Measurements from ENCODE around the gene SLC22A14. TPM values are rescaled to one million over a fixed set of nuclear protein-coding genes. Genes with fewer than 3 reads are reported as not detected.
"Not testable (repeated sequence)": the region's sequence is repeated elsewhere in the genome, so short reads cannot be mapped to it uniquely, and the experiment has no call there.

The SLC22A14 gene
- polyA plus RNA-seq (2012; ENCODE audit: missing spikeins), result not detected

DNA sequence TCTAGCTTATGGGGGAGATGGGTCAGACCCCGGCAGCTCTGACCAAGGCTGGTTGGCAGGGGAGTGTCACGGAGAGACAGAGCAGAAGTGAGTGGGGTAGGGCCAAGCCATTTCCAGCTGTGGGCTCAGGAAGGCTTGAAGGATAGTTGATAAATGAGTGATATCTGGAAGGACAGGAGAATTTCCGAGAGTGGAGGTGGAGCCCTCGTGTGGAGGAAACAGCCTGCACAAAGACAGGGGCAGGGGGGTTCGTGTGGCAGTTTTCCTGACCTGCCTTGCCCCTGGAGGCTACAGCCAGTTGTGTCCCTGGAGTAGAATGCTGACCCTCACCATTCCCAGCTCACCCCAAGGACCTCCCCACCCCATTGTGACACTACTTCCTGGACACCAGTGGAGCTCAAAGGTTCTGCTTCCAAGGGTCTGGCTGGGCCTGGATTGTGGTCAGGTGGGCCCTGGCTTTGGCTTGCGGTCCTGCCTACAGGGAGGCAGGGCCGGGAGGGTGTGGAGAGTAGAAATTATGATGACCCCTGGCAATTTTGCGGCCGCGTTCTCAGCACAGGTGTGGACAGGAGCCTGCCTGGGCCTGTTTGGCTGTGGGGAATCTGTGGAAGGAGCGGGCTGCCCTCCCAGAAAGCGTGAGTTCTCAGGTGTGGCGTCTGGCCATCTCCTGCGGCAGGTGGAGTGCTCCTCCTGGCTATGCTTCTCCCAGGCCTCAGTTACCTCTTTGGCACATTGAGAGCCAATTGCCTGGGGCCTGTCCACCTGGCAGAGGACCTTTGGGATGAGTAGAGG, at the start of gene SLC22A14:
Gene SLC22A14, plus strand, starts transcription at position 400 of the 792 bp plus-strand sequence. CDS start 23,733 bp downstream, outside the sequence.
- FAIRE-seq (no peak), DNase-seq (ENCODE audit: insufficient read length) (no peak)
- TF ChIP-seq POLR2AphosphoS5 (IDR thresholded peaks at IDR 0.05; ENCODE audit: low read depth, low read length), result no peak
- no peak for TF ChIP-seq POLR2A (IDR thresholded peaks at IDR 0.05; ENCODE audit: low read depth, low read length)
- TF ChIP-seq TAF1 (IDR thresholded peaks at IDR 0.05; ENCODE audit: borderline replicate concordance, low read depth, low read length), result no peak

DNA sequence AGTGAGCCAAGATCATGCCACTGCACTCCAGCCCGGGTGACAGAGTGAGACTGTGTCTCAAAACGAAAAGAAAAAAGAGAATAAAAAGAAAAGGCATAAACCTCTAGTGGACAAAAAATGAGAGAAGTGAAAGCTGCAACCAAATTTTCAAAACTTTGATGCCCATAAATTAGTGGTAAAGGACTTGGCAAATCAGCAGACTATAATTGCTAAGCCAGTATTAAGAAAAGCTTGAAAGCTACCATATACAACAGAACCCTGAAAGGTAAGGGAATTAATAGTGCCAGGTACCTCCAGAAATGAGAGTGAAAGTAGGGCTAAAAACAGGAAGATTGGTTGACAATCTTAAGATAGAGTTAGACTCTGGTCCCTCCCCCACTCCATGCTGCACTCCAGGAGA, 49.4 kb upstream of the SLC22A14 start:
- TF ChIP-seq POLR2AphosphoS5 (IDR thresholded peaks at IDR 0.05; ENCODE audit: low read depth, low read length) (no peak), POLR2A (IDR thresholded peaks at IDR 0.05; ENCODE audit: low read depth, low read length) (no peak), TAF1 (IDR thresholded peaks at IDR 0.05; ENCODE audit: borderline replicate concordance, low read depth, low read length) (no peak)
- FAIRE-seq, result no peak
- DNase-seq (ENCODE audit: insufficient read length), result no peak

DNA sequence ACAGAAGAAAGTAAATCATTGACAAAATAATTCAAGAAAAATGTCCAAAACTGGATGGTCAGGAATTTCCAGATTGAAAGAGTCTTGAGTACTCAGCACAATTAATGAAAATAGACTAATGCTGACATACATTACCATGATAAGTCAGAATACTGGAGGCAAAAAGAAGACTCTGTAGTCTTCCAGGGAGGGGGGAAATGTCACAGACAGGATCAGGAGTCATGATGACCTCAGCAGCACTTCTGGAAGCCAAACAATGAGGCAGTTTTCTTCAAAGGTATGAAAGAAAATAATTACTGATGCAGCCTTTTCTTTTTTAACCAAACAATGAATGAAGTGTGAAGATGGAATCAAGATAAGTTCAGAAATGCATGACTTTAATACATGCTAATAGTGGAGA, 46.6 kb upstream of the SLC22A14 start:
- no peak for FAIRE-seq
- no peak for DNase-seq (ENCODE audit: insufficient read length)
- TF ChIP-seq POLR2A (IDR thresholded peaks at IDR 0.05; ENCODE audit: low read depth, low read length), result no peak
- TF ChIP-seq POLR2AphosphoS5 (IDR thresholded peaks at IDR 0.05; ENCODE audit: low read depth, low read length), result no peak
- no peak for TF ChIP-seq TAF1 (IDR thresholded peaks at IDR 0.05; ENCODE audit: borderline replicate concordance, low read depth, low read length)

GRCh38 chr3:38238416-38239008, 43.6 kb upstream of the SLC22A14 start:
- DNase-seq (ENCODE audit: insufficient read length) (no peak), FAIRE-seq (no peak)
- no peak for TF ChIP-seq POLR2AphosphoS5 (IDR thresholded peaks at IDR 0.05; ENCODE audit: low read depth, low read length)
- no peak for TF ChIP-seq TAF1 (IDR thresholded peaks at IDR 0.05; ENCODE audit: borderline replicate concordance, low read depth, low read length)
- no peak for TF ChIP-seq POLR2A (IDR thresholded peaks at IDR 0.05; ENCODE audit: low read depth, low read length)

- FAIRE-seq; DNase-seq (ENCODE audit: insufficient read length): not testable (repeated sequence)
Measured at GRCh38 chr3:38242812-38243211, 39.3 kb upstream of the SLC22A14 start.

- DNase-seq (ENCODE audit: insufficient read length) (no peak), FAIRE-seq (no peak)
- TF ChIP-seq TAF1 (IDR thresholded peaks at IDR 0.05; ENCODE audit: borderline replicate concordance, low read depth, low read length), result no peak
- TF ChIP-seq POLR2A (IDR thresholded peaks at IDR 0.05; ENCODE audit: low read depth, low read length), result no peak
- no peak for TF ChIP-seq POLR2AphosphoS5 (IDR thresholded peaks at IDR 0.05; ENCODE audit: low read depth, low read length)
Measured at GRCh38 chr3:38245930-38246329, 36.2 kb upstream of the SLC22A14 start.

DNA sequence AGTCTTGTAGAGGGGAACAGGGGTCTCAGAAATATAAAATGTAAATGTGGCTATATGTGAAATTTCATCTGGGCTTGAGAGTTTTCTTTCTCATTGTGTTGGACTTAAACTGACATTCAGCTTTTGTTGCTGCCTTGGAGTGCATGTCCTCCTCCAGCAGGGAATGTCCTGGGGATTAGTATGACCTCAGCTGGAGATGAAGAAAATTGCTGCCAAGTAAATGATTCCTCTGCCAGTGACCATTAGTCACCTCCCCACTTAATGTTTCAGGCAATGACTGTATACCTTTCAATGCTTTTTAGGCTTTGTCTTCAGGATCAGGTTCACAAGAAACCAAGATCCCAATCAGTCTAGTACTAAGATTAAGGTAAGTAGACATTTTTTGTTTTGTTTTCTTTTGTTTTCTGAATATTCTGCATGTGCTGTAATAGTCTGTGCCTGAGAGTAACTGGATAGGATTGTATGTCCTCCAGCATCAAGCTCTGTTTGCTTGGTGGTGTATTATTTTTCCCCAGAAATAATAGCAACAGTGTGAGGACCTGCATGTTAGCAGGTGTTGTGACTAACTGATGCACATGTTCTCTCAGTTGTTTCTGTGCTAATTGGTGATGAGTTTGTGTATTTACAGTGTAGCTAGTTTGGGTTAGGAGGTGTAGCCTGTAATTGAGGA, 34.6 kb upstream of the SLC22A14 start:
- FAIRE-seq (no peak), DNase-seq (ENCODE audit: insufficient read length) (no peak)
- TF ChIP-seq POLR2AphosphoS5 (IDR thresholded peaks at IDR 0.05; ENCODE audit: low read depth, low read length) (no peak), POLR2A (IDR thresholded peaks at IDR 0.05; ENCODE audit: low read depth, low read length) (no peak), TAF1 (IDR thresholded peaks at IDR 0.05; ENCODE audit: borderline replicate concordance, low read depth, low read length) (no peak)

DNA sequence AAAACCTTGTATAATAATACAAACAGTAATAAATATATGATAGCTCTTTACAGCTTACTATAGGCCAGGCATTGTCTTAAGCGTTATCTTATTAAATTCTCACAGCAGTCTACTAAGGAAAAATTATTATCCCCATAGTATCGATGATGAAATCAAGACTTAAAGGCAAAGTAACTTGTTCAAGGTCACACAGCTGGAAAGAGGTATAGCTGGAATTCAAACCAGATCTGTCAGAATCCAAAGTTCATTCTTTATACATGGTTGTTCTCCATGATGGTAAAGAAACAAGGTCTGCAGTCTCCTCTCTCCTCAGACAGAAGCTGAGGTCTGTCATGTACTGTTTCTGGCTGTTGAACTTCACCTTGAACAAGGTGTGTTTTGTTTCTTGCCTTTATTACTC, 31.9 kb upstream of the SLC22A14 start:
- DNase-seq (ENCODE audit: insufficient read length), result no peak
- no peak for FAIRE-seq
- no peak for TF ChIP-seq TAF1 (IDR thresholded peaks at IDR 0.05; ENCODE audit: borderline replicate concordance, low read depth, low read length)
- no peak for TF ChIP-seq POLR2AphosphoS5 (IDR thresholded peaks at IDR 0.05; ENCODE audit: low read depth, low read length)
- no peak for TF ChIP-seq POLR2A (IDR thresholded peaks at IDR 0.05; ENCODE audit: low read depth, low read length)

GRCh38 chr3:38251197-38251596, 30.9 kb upstream of the SLC22A14 start:
- FAIRE-seq (no peak), DNase-seq (ENCODE audit: insufficient read length) (no peak)
- TF ChIP-seq POLR2A (IDR thresholded peaks at IDR 0.05; ENCODE audit: low read depth, low read length) (no peak), POLR2AphosphoS5 (IDR thresholded peaks at IDR 0.05; ENCODE audit: low read depth, low read length) (no peak), TAF1 (IDR thresholded peaks at IDR 0.05; ENCODE audit: borderline replicate concordance, low read depth, low read length) (no peak)

DNA sequence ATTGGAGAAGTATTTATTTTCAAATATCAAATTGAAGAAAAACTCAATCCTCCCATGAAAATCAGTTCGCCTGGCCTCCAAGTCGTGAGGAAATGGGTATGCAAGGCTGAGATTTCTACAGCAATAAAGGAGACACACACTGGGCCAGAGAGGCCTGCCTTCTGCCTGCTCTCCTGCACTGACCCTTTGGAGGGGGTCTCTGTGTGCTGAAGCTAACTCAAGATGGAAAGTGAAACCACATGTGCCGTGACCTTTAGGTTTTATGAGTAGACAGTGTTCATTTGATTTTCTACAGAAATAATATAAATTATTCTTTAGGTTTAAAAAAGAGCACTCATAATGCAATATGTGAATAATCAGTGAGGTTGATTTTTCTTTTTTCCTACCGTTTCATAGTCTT, 28.4 kb upstream of the SLC22A14 start:
- no peak for FAIRE-seq
- TF ChIP-seq TAF1 (IDR thresholded peaks at IDR 0.05; ENCODE audit: borderline replicate concordance, low read depth, low read length), result no peak
- TF ChIP-seq POLR2AphosphoS5 (IDR thresholded peaks at IDR 0.05; ENCODE audit: low read depth, low read length), result no peak
- no peak for TF ChIP-seq POLR2A (IDR thresholded peaks at IDR 0.05; ENCODE audit: low read depth, low read length)
- no peak for DNase-seq (ENCODE audit: insufficient read length)

- FAIRE-seq (no peak), DNase-seq (ENCODE audit: insufficient read length) (no peak)
Measured at GRCh38 chr3:38254872-38255271, 27.2 kb upstream of the SLC22A14 start.

GRCh38 chr3:38255627-38256026, 26.5 kb upstream of the SLC22A14 start:
- TF ChIP-seq TAF1 (IDR thresholded peaks at IDR 0.05; ENCODE audit: borderline replicate concordance, low read depth, low read length) (no peak), POLR2AphosphoS5 (IDR thresholded peaks at IDR 0.05; ENCODE audit: low read depth, low read length) (no peak), POLR2A (IDR thresholded peaks at IDR 0.05; ENCODE audit: low read depth, low read length) (no peak)
- FAIRE-seq, result no peak
- DNase-seq (ENCODE audit: insufficient read length), result no peak

More at GRCh38 chr3:38254872-38255271, 27.2 kb upstream of the SLC22A14 start:
- TF ChIP-seq POLR2A (IDR thresholded peaks at IDR 0.05; ENCODE audit: low read depth, low read length) (no peak), TAF1 (IDR thresholded peaks at IDR 0.05; ENCODE audit: borderline replicate concordance, low read depth, low read length) (no peak), POLR2AphosphoS5 (IDR thresholded peaks at IDR 0.05; ENCODE audit: low read depth, low read length) (no peak)

Measured in GM12892 (cell line).